HepG2 (cell line): ENCODE results near the gene MIA. TPM values are rescaled to one million over a fixed set of nuclear protein-coding genes. Genes with fewer than 3 reads are reported as not detected.

Experiments used
- AGO1 ChIP-seq: fragments of 200-400 bp; formaldehyde crosslinking; IDR thresholded peaks from 2 replicates; pipeline ENCODE4 v1.6.1; 2017; ENCODE audit warnings: mild to moderate bottlenecking, low read depth, low read length, moderate library complexity; ENCODE audit not compliant: poor library complexity, severe bottlenecking
- ARNTL ChIP-seq: sonication (generic); formaldehyde crosslinking; IDR thresholded peaks from 2 replicates; pipeline ENCODE4 v1.4.0; 2020; ENCODE audit warnings: mild to moderate bottlenecking, missing genetic modification reagents
- ATF6 ChIP-seq: sonication (generic); formaldehyde crosslinking; conservative IDR thresholded peaks from 2 replicates; pipeline ENCODE4 v1.4.0; 2020; ENCODE audit warnings: missing genetic modification reagents
- CBFB ChIP-seq: sonication (generic); formaldehyde crosslinking; IDR thresholded peaks from 2 replicates; pipeline ENCODE4 v1.4.0; 2020; ENCODE audit warnings: missing genetic modification reagents
- ELF1 ChIP-seq: sonication (generic); formaldehyde crosslinking; IDR thresholded peaks from 2 replicates; pipeline ENCODE4 v1.4.0; 2020; ENCODE audit warnings: missing genetic modification reagents
- ERF ChIP-seq: IDR thresholded peaks from 2 replicates; pipeline ENCODE4 v1.6.1; 2018; ENCODE audit warnings: missing biosample characterization, missing genetic modification reagents
- ETV6 ChIP-seq: sonication (generic); formaldehyde crosslinking; conservative IDR thresholded peaks from 2 replicates; pipeline ENCODE4 v1.4.0; 2020; ENCODE audit warnings: missing genetic modification reagents
- HIVEP1 ChIP-seq: sonication (generic); formaldehyde crosslinking; IDR thresholded peaks from 2 replicates; pipeline ENCODE4 v1.4.0; 2020; ENCODE audit warnings: mild to moderate bottlenecking, missing genetic modification reagents
- HOXA9 ChIP-seq: sonication (generic); formaldehyde crosslinking; IDR thresholded peaks from 2 replicates; pipeline ENCODE4 v1.8.1; 2022; ENCODE audit warnings: missing genetic modification reagents, mild to moderate bottlenecking, moderate library complexity, borderline replicate concordance
- PCBP2 ChIP-seq: fragments of 200-400 bp; formaldehyde crosslinking; optimal IDR thresholded peaks from 2 replicates; pipeline ENCODE3; 2018; ENCODE audit warnings: low read length, low read depth; ENCODE audit not compliant: poor library complexity, severe bottlenecking
- RBM22 ChIP-seq: fragments of 200-400 bp; formaldehyde crosslinking; optimal IDR thresholded peaks from 2 replicates; pipeline ENCODE3; 2017; ENCODE audit warnings: mild to moderate bottlenecking, low read length, moderate library complexity
- RFX5 ChIP-seq: IDR thresholded peaks from 2 replicates; pipeline ENCODE4 v1.6.1; 2011; ENCODE audit warnings: low read depth, low read length, improper control_type of control experiment
- SOX6 ChIP-seq, 2 experiments: fragments of 450-650 bp in 1 of 2; sonication (generic) in 1 of 2; formaldehyde crosslinking in 1 of 2; IDR thresholded peaks; 2 replicates each; pipeline versions ENCODE4 v1.4.0 to v1.6.1; 2017 to 2020; ENCODE audit warnings: antibody characterized with exemption in 1 of 2, mild to moderate bottlenecking in 1 of 2, missing genetic modification reagents in 1 of 2
- SSRP1 ChIP-seq: IDR thresholded peaks from 2 replicates; pipeline ENCODE4 v1.6.1; 2016; ENCODE audit warnings: control low read depth
- TRIM24 ChIP-seq: sonication (generic); formaldehyde crosslinking; IDR thresholded peaks from 2 replicates; pipeline ENCODE4 v1.8.0; 2022; ENCODE audit warnings: mild to moderate bottlenecking, missing genetic modification reagents
- ZNF224 ChIP-seq: sonication (generic); formaldehyde crosslinking; IDR thresholded peaks from 2 replicates; pipeline ENCODE4 v1.5.0; 2020; ENCODE audit warnings: mild to moderate bottlenecking, missing genetic modification reagents
- ZNF296 ChIP-seq: sonication (generic); formaldehyde crosslinking; conservative IDR thresholded peaks from 2 replicates; pipeline ENCODE4 v1.5.0; 2020; ENCODE audit warnings: mild to moderate bottlenecking, missing genetic modification reagents
- ZNF546 ChIP-seq: sonication (generic); formaldehyde crosslinking; conservative IDR thresholded peaks from 2 replicates; pipeline ENCODE4 v1.8.1; 2023; ENCODE audit warnings: mild to moderate bottlenecking, missing genetic modification reagents
- ZNF773 ChIP-seq: sonication (generic); formaldehyde crosslinking; IDR thresholded peaks from 2 replicates; pipeline ENCODE4 v1.4.0; 2020; ENCODE audit warnings: missing genetic modification reagents, borderline replicate concordance
- ZSCAN31 ChIP-seq: sonication (generic); formaldehyde crosslinking; IDR thresholded peaks from 2 replicates; pipeline ENCODE4 v1.5.0; 2020; ENCODE audit warnings: low read depth, mild to moderate bottlenecking, missing genetic modification reagents
- polyA plus RNA-seq, 8 experiments: library from polyadenylated mRNA; depleted of rRNA in 3 of 8; stranded (reverse) in 7 of 8; unstranded in 1 of 8; fragments of >200 nt; fragmentation: Illumina TruSeq in 4 of 8; extraction: Trizol in 4 of 8; gene quantifications; 2 replicates each; pipeline versions ENCODE4 v1.2.1 to v1.2.3, GENCODE V29; 2011 to 2016; ENCODE audit warnings: low read depth in 4 of 8, missing spikeins in 1 of 8, mixed read lengths in 1 of 8; ENCODE audit not compliant: insufficient read depth in 1 of 8
- total RNA-seq, 5 experiments: library from RNA; depleted of rRNA; stranded (reverse); fragments of >200 nt; fragmentation: Illumina TruSeq; extraction: Trizol; gene quantifications; 2 replicates each; pipeline ENCODE4 v1.2.3, GENCODE V29; 2016; ENCODE audit warnings: low read depth in 1 of 5
- TF ChIP-seq, protein P1 (sequence below): sonication (generic); formaldehyde crosslinking; IDR thresholded peaks from 2 replicates; pipeline ENCODE4 v1.5.0; 2020; ENCODE audit warnings: mild to moderate bottlenecking, missing genetic modification reagents, borderline replicate concordance

MIA gene
- total and polyA plus RNA-seq, 2 of the 13 experiments (the other 11 are each of a cell fraction or from before 2014, with no cell fraction given): 0.61 TPM; not detected in 1

DNA sequence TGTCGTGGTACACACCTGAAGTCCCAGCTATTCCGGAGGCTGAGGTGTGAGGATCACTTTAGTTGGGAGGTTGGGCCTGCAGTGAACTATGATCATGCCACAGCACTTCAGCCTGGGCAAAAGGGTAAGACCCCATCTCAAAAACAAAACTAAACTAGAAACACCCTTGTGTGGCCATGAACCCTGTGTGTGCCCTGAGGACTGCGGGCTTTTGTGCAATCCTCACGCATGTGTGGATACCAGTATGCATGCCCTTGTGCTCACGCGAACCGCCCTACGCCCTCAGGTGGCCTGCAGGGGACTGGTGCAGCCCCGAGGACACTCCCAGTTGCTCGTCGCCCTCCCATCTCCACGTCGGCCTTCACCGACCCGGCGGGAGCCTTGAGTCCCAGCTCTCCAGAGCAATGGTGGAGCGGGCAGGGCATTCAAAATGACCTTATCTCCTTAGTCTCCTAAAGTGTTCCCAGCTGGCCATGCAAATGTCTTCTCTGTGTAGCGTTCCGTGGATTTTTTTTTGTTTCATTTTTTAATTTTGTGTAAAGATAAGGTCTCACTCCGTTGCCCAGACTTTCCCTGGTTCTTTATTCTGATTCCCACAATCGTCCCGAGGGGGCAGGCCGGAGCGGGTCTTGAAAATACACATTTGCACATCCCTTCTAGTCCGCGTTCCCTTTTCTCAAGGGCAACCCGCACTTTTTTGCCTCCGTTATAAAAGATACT, 22.8 kb downstream of the MIA start (continued):
- TF ChIP-seq, protein P1, sequence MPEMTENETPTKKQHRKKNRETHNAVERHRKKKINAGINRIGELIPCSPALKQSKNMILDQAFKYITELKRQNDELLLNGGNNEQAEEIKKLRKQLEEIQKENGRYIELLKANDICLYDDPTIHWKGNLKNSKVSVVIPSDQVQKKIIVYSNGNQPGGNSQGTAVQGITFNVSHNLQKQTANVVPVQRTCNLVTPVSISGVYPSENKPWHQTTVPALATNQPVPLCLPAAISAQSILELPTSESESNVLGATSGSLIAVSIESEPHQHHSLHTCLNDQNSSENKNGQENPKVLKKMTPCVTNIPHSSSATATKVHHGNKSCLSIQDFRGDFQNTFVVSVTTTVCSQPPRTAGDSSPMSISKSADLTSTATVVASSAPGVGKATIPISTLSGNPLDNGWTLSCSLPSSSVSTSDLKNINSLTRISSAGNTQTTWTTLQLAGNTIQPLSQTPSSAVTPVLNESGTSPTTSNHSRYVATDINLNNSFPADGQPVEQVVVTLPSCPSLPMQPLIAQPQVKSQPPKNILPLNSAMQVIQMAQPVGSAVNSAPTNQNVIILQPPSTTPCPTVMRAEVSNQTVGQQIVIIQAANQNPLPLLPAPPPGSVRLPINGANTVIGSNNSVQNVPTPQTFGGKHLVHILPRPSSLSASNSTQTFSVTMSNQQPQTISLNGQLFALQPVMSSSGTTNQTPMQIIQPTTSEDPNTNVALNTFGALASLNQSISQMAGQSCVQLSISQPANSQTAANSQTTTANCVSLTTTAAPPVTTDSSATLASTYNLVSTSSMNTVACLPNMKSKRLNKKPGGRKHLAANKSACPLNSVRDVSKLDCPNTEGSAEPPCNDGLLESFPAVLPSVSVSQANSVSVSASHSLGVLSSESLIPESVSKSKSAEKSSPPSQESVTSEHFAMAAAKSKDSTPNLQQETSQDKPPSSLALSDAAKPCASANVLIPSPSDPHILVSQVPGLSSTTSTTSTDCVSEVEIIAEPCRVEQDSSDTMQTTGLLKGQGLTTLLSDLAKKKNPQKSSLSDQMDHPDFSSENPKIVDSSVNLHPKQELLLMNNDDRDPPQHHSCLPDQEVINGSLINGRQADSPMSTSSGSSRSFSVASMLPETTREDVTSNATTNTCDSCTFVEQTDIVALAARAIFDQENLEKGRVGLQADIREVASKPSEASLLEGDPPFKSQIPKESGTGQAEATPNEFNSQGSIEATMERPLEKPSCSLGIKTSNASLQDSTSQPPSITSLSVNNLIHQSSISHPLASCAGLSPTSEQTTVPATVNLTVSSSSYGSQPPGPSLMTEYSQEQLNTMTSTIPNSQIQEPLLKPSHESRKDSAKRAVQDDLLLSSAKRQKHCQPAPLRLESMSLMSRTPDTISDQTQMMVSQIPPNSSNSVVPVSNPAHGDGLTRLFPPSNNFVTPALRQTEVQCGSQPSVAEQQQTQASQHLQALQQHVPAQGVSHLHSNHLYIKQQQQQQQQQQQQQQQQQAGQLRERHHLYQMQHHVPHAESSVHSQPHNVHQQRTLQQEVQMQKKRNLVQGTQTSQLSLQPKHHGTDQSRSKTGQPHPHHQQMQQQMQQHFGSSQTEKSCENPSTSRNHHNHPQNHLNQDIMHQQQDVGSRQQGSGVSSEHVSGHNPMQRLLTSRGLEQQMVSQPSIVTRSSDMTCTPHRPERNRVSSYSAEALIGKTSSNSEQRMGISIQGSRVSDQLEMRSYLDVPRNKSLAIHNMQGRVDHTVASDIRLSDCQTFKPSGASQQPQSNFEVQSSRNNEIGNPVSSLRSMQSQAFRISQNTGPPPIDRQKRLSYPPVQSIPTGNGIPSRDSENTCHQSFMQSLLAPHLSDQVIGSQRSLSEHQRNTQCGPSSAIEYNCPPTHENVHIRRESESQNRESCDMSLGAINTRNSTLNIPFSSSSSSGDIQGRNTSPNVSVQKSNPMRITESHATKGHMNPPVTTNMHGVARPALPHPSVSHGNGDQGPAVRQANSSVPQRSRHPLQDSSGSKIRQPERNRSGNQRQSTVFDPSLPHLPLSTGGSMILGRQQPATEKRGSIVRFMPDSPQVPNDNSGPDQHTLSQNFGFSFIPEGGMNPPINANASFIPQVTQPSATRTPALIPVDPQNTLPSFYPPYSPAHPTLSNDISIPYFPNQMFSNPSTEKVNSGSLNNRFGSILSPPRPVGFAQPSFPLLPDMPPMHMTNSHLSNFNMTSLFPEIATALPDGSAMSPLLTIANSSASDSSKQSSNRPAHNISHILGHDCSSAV: no peak
- TF ChIP-seq ZNF546 (no peak), ARNTL (CRISPR knock-in tag) (0 out of 2 replicates have a peak, but pooled peaks have one; percentile 54), ERF (peak; percentile 79), ETV6 (CRISPR knock-in tag) (0 out of 2 replicates have a peak, but pooled peaks have one; percentile 36), CBFB (CRISPR knock-in tag) (no peak), ZSCAN31 (peak; percentile 19; the same call in 1 of the 2 replicates), HIVEP1 (peak; percentile 82), RBM22 (no peak), HOXA9 (CRISPR knock-in tag) (no peak), RFX5 (no peak; the same call in 1 of the 2 replicates), ZNF224 (no peak), TRIM24 (CRISPR knock-in tag) (no peak), PCBP2 (no peak), SSRP1 (no peak), SOX6 (IDR thresholded peaks at IDR 0.05) (no peak), SOX6 (CRISPR knock-in tag; IDR thresholded peaks at IDR 0.05) (peak; percentile 72; the same call in 1 of the 2 replicates), AGO1 (no peak), ZNF773 (CRISPR knock-in tag) (no peak), ZNF296 (CRISPR knock-in tag) (no peak), ATF6 (no peak), ELF1 (CRISPR knock-in tag) (no peak; the same call in 1 of the 2 replicates)
